KMS-11 (cell line): ENCODE data around the gene ST6GALNAC6.
"Not testable (repeated sequence)": the region's sequence is repeated elsewhere in the genome, so short reads cannot be mapped to it uniquely, and the experiment has no call there.

Experiments
- H2AFZ ChIP-seq: fragments of 200-600 bp; sonication (generic); 2 replicates; pipeline ENCODE4 v1.6.1; 2016; ENCODE audit warnings: antibody characterized with exemption, mixed run types, low read depth
- H3K27ac ChIP-seq: fragments of 200-600 bp; sonication (generic); 2 replicates; pipeline ENCODE4 v1.6.1; 2016; ENCODE audit warnings: mild to moderate bottlenecking, mixed run types
- H3K27me3 ChIP-seq: fragments of 200-600 bp; sonication (generic); 2 replicates; pipeline ENCODE4 v1.6.1; 2017; ENCODE audit warnings: mild to moderate bottlenecking, low read depth, mixed run types, moderate library complexity; ENCODE audit not compliant: insufficient read depth
- H3K36me3 ChIP-seq: fragments of 200-600 bp; sonication (generic); 2 replicates; pipeline ENCODE4 v1.6.1; 2017; ENCODE audit warnings: mild to moderate bottlenecking, mixed run types; ENCODE audit not compliant: insufficient read depth
- H3K4me1 ChIP-seq: fragments of 200-600 bp; sonication (generic); 2 replicates; pipeline ENCODE4 v1.6.1; 2016; ENCODE audit warnings: mild to moderate bottlenecking, low read depth, mixed run types; ENCODE audit not compliant: poor library complexity, severe bottlenecking
- H3K4me2 ChIP-seq: fragments of 200-600 bp; sonication (generic); 2 replicates; pipeline ENCODE4 v1.7.0; 2016; ENCODE audit warnings: mild to moderate bottlenecking, mixed run types
- H3K4me3 ChIP-seq: fragments of 200-600 bp; sonication (generic); IDR thresholded peaks from 2 replicates; pipeline ENCODE4 v1.6.1; 2017; ENCODE audit warnings: low read depth, low read length, mixed read lengths; ENCODE audit not compliant: insufficient read depth
- H3K79me2 ChIP-seq: fragments of 200-600 bp; sonication (generic); 2 replicates; pipeline ENCODE4 v1.6.1; 2016; ENCODE audit warnings: low read depth, mixed run types; ENCODE audit not compliant: insufficient read depth
- H3K9ac ChIP-seq: fragments of 200-600 bp; sonication (generic); 2 replicates; pipeline ENCODE4 v1.6.1; 2016; ENCODE audit warnings: mild to moderate bottlenecking, mixed run types
- H4K20me1 ChIP-seq: fragments of 200-600 bp; sonication (generic); 2 replicates; pipeline ENCODE4 v1.6.1; 2016; ENCODE audit warnings: mild to moderate bottlenecking, mixed run types; ENCODE audit not compliant: insufficient read depth
- TF ChIP-seq, protein P1 (sequence below): fragments of 200-600 bp; sonication (generic); conservative IDR thresholded peaks from 2 replicates; pipeline ENCODE4 v1.6.1; 2017; ENCODE audit warnings: low read depth, mild to moderate bottlenecking, antibody characterized with exemption, low read length, moderate library complexity, mixed read lengths

Gene ST6GALNAC6

DNA sequence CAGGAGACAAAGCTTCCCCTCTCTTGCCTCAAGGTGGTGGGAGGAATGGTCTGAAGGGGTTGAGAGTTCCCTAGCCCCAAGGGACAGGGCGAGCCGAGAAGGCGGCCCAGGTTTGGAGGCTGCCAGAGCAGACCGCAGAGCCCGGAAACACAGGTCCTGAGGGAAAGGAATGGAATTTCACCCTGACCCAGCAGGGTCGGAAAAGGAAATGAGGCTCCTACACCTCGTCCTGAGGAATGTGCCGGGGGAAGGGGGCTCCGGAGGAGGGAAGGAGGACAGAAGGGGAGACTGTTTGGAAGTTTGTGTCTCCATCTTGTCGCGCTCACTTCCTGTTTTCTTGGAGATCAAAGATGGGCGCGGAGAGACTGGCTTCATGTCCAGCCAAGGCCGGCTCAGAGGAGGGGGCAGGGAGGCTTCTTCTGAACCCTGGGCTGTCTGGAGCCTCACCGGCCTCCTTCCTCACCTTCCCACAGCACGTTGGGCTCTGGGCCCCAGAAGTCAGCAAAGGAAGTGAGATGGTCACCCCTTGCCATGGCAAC, 54.5 kb downstream of the ST6GALNAC6 start:
- H3K27ac ChIP-seq: no peak overlapping the region
- H3K9ac ChIP-seq: no peak overlapping the region
- H3K4me2 ChIP-seq: no peak overlapping the region
- no peaks in the 10 kb centered on the region for H3K79me2 ChIP-seq
- H3K4me3 ChIP-seq: no peak overlapping the region
- TF ChIP-seq, protein P1, sequence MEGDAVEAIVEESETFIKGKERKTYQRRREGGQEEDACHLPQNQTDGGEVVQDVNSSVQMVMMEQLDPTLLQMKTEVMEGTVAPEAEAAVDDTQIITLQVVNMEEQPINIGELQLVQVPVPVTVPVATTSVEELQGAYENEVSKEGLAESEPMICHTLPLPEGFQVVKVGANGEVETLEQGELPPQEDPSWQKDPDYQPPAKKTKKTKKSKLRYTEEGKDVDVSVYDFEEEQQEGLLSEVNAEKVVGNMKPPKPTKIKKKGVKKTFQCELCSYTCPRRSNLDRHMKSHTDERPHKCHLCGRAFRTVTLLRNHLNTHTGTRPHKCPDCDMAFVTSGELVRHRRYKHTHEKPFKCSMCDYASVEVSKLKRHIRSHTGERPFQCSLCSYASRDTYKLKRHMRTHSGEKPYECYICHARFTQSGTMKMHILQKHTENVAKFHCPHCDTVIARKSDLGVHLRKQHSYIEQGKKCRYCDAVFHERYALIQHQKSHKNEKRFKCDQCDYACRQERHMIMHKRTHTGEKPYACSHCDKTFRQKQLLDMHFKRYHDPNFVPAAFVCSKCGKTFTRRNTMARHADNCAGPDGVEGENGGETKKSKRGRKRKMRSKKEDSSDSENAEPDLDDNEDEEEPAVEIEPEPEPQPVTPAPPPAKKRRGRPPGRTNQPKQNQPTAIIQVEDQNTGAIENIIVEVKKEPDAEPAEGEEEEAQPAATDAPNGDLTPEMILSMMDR: no peak
- no peaks in the 10 kb centered on the region for H3K36me3 ChIP-seq
- H4K20me1 ChIP-seq: no peaks in the 10 kb centered on the region
- H3K4me1 ChIP-seq: no peaks in the 10 kb centered on the region
- no peak overlapping the region for H2AFZ ChIP-seq
- no peaks in the 10 kb centered on the region for H3K27me3 ChIP-seq

DNA sequence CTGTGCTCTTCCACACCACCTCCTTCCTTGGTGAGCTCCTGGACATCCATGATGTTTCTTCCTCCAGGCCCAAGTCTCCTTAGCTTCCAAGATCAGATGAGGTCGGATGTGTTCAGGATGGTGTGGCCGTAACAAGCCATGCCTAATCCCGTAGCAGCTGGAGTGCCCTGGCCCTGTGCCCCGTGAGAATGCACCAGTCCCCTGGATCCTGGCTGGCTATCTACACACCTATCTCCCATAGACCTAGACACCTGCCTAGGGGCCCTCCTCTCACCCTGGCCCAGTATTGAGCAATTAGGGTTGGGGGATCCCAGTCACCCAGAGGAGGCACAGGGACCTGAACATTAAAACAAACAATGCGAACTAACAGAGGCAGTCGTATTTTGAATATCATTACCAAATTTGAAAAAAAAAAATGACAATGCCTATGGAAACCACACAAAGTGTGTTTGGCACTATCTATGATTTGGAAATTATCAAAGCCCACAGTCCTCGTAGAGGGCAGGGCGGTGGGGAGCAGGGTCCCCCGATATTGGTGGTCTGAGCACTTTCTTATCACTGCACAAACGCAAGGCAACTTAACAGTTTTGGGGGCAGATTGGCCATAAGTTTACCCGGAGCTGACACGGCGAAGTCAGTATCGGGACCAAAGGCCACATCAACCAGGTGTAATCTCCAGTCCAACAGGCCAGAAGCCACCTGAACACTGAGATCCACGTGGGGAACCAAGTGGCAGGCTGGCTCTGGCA, 58.1 kb downstream of the ST6GALNAC6 start:
- Histone ChIP-seq H3K4me1 (no peaks in the 10 kb centered on the region), H3K9ac (no peak overlapping the region), H3K4me2 (no peak overlapping the region), H4K20me1 (no peaks in the 10 kb centered on the region), H3K4me3 (no peak overlapping the region), H3K27me3 (0 out of 2 replicates have a peak, but pooled peaks cover 3% of the 10 kb centered on the region), H3K27ac (no peak overlapping the region), H2AFZ (no peak overlapping the region), H3K36me3 (no peaks in the 10 kb centered on the region), H3K79me2 (no peaks in the 10 kb centered on the region)
- TF ChIP-seq, protein P1: no peak

DNA sequence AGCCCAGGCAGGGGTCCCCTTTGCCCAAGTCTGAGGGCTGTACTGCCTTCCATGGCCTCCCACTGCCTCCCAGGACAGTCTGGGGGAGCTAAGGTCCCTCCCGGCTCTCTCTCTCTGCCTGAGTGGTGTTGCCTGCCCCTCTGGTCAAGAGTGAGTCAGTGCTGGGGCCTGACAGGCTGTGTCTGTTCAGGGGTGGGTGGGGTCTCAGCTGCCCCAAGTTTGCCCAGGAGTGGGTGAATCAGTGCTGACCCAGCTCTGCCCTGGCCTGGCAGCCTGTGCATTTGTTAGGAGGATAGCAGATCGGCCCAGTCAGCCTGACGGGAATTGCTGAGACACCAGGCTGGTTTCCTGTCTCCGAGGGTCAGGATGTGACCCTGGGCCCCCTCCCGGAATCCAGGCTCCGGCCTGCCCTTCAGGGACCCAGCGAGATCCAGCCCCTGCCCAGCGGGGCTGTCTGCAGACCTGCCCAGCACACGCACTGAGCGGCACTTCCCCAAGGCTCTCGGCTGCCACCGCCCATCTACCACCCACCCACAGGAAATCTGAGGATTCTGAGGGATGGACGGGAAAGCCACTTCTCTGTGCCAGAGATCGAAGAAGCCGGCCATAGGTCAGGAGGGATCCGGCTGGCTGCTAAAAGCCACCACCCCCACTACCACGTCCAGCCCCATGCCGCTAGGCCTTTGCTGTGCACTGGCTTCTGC, 60.9 kb downstream of the ST6GALNAC6 start:
- Histone ChIP-seq H3K4me1 (no peaks in the 10 kb centered on the region), H2AFZ (no peak overlapping the region), H3K4me3 (no peak overlapping the region), H3K79me2 (no peaks in the 10 kb centered on the region), H3K27me3 (0 out of 2 replicates have a peak, but pooled peaks cover 3% of the 10 kb centered on the region), H3K9ac (no peak overlapping the region), H4K20me1 (no peaks in the 10 kb centered on the region), H3K36me3 (no peaks in the 10 kb centered on the region), H3K4me2 (no peak overlapping the region), H3K27ac (no peak overlapping the region)
- TF ChIP-seq, protein P1: no peak

DNA sequence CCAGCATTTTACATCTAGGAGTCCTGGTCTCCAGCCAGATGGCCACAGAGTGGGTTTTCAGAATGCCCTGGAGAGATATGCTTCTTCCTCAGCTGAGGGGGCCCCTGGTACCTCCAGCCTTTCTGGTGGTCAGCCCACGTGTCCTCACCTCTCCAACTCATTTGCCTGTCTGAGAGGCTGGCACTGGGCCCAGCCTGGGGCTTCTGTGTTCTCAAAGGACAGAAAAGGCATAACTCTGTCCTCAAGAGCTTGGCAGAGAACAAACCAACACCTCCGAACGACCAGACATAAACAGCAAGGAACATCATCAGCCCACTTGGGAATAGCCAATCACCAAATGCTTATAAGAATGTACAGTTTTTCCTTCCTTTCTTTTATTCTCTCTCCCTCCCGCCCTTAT, 62.1 kb downstream of the ST6GALNAC6 start:
- 0 out of 2 replicates have a peak, but pooled peaks cover 3% of the 10 kb centered on the region for H3K27me3 ChIP-seq
- H3K36me3 ChIP-seq: no peaks in the 10 kb centered on the region
- no peak overlapping the region for H3K27ac ChIP-seq
- no peaks in the 10 kb centered on the region for H3K79me2 ChIP-seq
- TF ChIP-seq, protein P1: no peak
- no peaks in the 10 kb centered on the region for H4K20me1 ChIP-seq
- no peak overlapping the region for H3K9ac ChIP-seq
- H3K4me3 ChIP-seq: no peak overlapping the region
- no peaks in the 10 kb centered on the region for H3K4me1 ChIP-seq
- no peak overlapping the region for H3K4me2 ChIP-seq
- no peak overlapping the region for H2AFZ ChIP-seq

DNA sequence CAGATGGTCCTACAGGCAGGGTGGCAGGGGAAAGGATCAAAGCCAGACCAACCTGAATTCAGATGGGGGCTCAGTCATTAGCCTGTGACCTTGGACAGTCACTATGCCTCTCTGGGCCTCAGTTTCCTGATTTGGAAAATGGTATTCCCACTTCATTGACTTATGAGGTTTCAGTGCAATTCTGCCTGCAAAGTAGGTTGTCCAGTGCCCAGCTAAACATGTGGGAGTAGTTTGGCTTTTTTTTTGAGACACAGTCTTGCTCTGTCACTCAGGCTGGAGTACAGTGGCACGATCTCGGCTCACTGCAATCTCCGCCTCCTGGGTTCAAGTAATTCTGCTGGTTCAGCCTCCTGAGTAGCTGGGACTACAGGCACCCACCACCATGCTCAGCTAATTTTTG, 62.8 kb downstream of the ST6GALNAC6 start:
- not testable (repeated sequence) for H3K27me3 ChIP-seq, H4K20me1 ChIP-seq, H3K79me2 ChIP-seq, H3K4me2 ChIP-seq, H3K4me3 ChIP-seq, H2AFZ ChIP-seq, H3K9ac ChIP-seq, H3K27ac ChIP-seq, H3K36me3 ChIP-seq, H3K4me1 ChIP-seq
